ENCODE results near the gene METTL16. TPM values are rescaled to one million over a fixed set of nuclear protein-coding genes. Genes with fewer than 3 reads are reported as not detected.

METTL16 gene
- total and polyA plus RNA-seq, 2 of the 8 experiments (the other 6 are each of a cell fraction or from before 2014, with no cell fraction given): 22.8 to 59.4 TPM

DNA sequence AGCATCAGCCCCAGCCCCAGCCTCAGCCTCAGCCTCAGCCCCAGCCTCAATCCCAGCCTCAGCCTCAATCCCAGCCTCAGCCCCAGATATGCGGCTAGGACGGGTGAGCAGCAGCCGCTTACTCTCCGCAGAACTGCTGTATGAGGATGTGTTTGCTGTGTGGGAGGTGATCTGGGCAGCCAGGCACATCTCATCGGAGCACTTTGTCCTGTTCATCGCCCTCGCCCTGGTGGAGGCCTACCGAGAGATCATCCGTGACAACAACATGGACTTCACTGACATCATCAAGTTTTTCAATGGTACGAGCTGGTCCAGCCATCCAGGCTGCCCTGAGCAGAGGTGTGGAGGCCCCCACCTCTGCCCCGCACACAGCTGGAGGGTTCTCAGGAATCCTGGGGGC lies 132.8 kb downstream of the METTL16 start:
- Histone ChIP-seq H3K56ac (replicated peaks; ENCODE audit: insufficient read length, low read depth, low read length) (no peak overlapping the region), H4K5ac (ENCODE audit: insufficient read length, low read depth, low read length) (no peak overlapping the region), H2BK120ac (replicated peaks; ENCODE audit: low read depth, low read length) (no peak overlapping the region), H3K4me2 (ENCODE audit: insufficient read depth in 1 of 2, low read depth in 2 of 2, low read length in 2 of 2) (no peak overlapping the region), H2BK5ac (ENCODE audit: low read depth, low read length) (no peak overlapping the region), H3K23me2 (ENCODE audit: low read depth, low read length) (no peaks in the 10 kb centered on the region), H4K8ac (ENCODE audit: extremely low read depth, insufficient read depth, low read length) (peak overlapping the region; percentile 32), H3K4ac (replicated peaks; ENCODE audit: insufficient read length, low read depth, low read length) (no peak overlapping the region), H2BK15ac (ENCODE audit: low read length) (no peak overlapping the region), H2AK5ac (ENCODE audit: low read depth, low read length) (no peak overlapping the region), H3K4me1 (replicated peaks in 1 of 4; ENCODE audit: control insufficient read depth in 3 of 4, insufficient read depth in 4 of 4, low read length in 3 of 4) (no peaks in the 10 kb centered on the region; a peak in 1 of 7 replicates), H4K20me1 (replicated peaks in 1 of 2; ENCODE audit: control insufficient read depth in 1 of 2, insufficient read depth in 2 of 2, low read length in 2 of 2) (peaks cover 2% of the 10 kb centered on the region in 2 experiments), H2AFZ (ENCODE audit: low read length) (no peak overlapping the region), H3K79me2 (ENCODE audit: control insufficient read depth in 1 of 2, insufficient read depth in 2 of 2, low read length in 2 of 2) (no peaks in the 10 kb centered on the region), H2BK20ac (ENCODE audit: low read length) (no peak overlapping the region), H3K18ac (ENCODE audit: extremely low read depth, low read length) (no peak overlapping the region), H3K9ac (replicated peaks in 1 of 4; ENCODE audit: extremely low read depth in 1 of 4, low read depth in 3 of 4, low read length in 3 of 4) (no peak overlapping the region), H4K91ac (replicated peaks; ENCODE audit: insufficient read length, low read length) (no peak overlapping the region), H2BK12ac (ENCODE audit: low read depth, low read length) (no peak overlapping the region), H3K23ac (ENCODE audit: insufficient read length) (no peak overlapping the region), H3K14ac (ENCODE audit: insufficient read length) (no peak overlapping the region), H3K27ac (ENCODE audit: low read depth, low read length) (no peak overlapping the region), H3K36me3 (ENCODE audit: control insufficient read depth in 2 of 4, insufficient read depth in 4 of 4, low read length in 3 of 4) (peaks cover 0 to 8% (median 5%) of the 10 kb centered on the region in 4 experiments; a peak in 5 of 8 replicates), H3K79me1 (ENCODE audit: low read depth, low read length) (no peaks in the 10 kb centered on the region; the same call in 1 of the 2 replicates), H3K9me3 (ENCODE audit: insufficient read depth in 2 of 2, low read depth in 1 of 2, low read length in 1 of 2) (no peaks in the 10 kb centered on the region), H3K27me3 (replicated peaks in 1 of 4; ENCODE audit: control insufficient read depth in 3 of 4, extremely low read depth in 1 of 4, insufficient read depth in 3 of 4, low read length in 3 of 4) (no peaks in the 10 kb centered on the region), H3K4me3 (ENCODE audit: extremely low read depth in 1 of 4, insufficient read depth in 2 of 4, low read depth in 3 of 4, low read length in 4 of 4) (no peak overlapping the region)
- WGBS, 2 experiments (ENCODE audit: extremely low coverage in 1 of 2, insufficient coverage in 1 of 2, insufficient read length in 1 of 2, insufficient replicate concordance in 2 of 2, low coverage in 1 of 2, low lambda C conversion rate in 2 of 2, missing lambda C conversion rate in 1 of 2): 91% methylated on average over 11 of the region's 11 CpGs; no CpG with 5 or more reads in 1 of the 2 experiments
- FAIRE-seq (no peak), DNase-seq (ENCODE audit: low read depth in 1 of 2, low spot score in 2 of 2) (no peak)
- ChIA-PET CTCF (ENCODE audit: partially characterized antibody) (interaction anchor here (1.0 to 11.8 kb wide), 8 partner anchors 8 to 40 kb away, joined by 3 to 216 read pairs (median 6); partner anchors contain the start of gene MNT), POLR2A (ENCODE audit: partially characterized antibody) (interaction anchor here (0.9 to 15.4 kb wide), 3 partner anchors 17 to 42 kb away, joined by 4 to 193 read pairs (median 9); partner anchors contain the start of genes MNT, SGSM2 and TSR1)
- no peak for TF ChIP-seq BACH1 (IDR thresholded peaks at IDR 0.05; ENCODE audit: low read length)
- no peak for TF ChIP-seq MAX (IDR thresholded peaks at IDR 0.05)
- no peak for TF ChIP-seq ZNF274 (IDR thresholded peaks at IDR 0.05; ENCODE audit: borderline replicate concordance, extremely low read depth, low read length)
- no peak for TF ChIP-seq YY1 (IDR thresholded peaks at IDR 0.05; ENCODE audit: low read depth, low read length)
- no peak for TF ChIP-seq RAD21 (IDR thresholded peaks at IDR 0.05 in 1 of 2, conservative IDR thresholded peaks at IDR 0.05 in 1 of 2; ENCODE audit: low read depth in 2 of 2, low read length in 2 of 2)
